HepG2 (cell line): Measurements from ENCODE around the gene QRICH2. TPM values are rescaled to one million over a fixed set of nuclear protein-coding genes. Genes with fewer than 3 reads are reported as not detected.

Experiments used
- ATAC-seq: fragments of 200-7000 bp; cut with Tn5 transposase; 3 replicates; pipeline ENCODE4 v1.9.1; 2020; ENCODE audit warnings: mild to moderate bottlenecking, moderate library complexity
- BruUV-seq: library from RNA; stranded (reverse); fragments of 400-500 nt; replicated peaks from 2 replicates; lab custom pipeline; 2021; lab: Mats Ljungman, UMichigan
- CTCF ChIA-PET: fragments of 300-600 bp; formaldehyde crosslinking; extraction: SDS; loops from one replicate; lab custom pipeline; 2021; ENCODE audit warnings: low total read pairs, inconsistent platforms, low intra/inter-chr PET ratio; lab: Yijun Ruan, JAX
- POLR2A ChIA-PET: fragments of 350-600 bp; sonication (Branson Sonifier 250); formaldehyde crosslinking; loops from one replicate; lab custom pipeline; 2020; ENCODE audit warnings: antibody characterized with exemption, inconsistent platforms; lab: Yijun Ruan, JAX
- DNase-seq: peaks from one replicate; pipeline ENCODE4 v3.0.0-alpha.2; 2015; ENCODE audit warnings: low spot score
- FAIRE-seq: peaks from 3 replicates; lab custom pipeline; 2011; peaks lifted over from hg19 to GRCh38; lab: Jason Lieb, UNC
- H2AFZ ChIP-seq: one replicate; pipeline ENCODE4 v1.6.1; 2011; ENCODE audit warnings: low read length, inconsistent platforms
- H3K27ac ChIP-seq: fragments of 300-600 bp; 3 replicates; pipeline ENCODE4 v1.8.0; 2011; ENCODE audit warnings: mixed run types, mild to moderate bottlenecking, mixed read lengths, low read length, inconsistent platforms; ENCODE audit not compliant: insufficient read depth; ENCODE audit errors: extremely low read length
- H3K27me3 ChIP-seq, 2 experiments: fragments of 200-600 bp in 1 of 2; 2 replicates in 1 of 2; 3 replicates in 1 of 2; pipeline versions ENCODE4 v1.6.0 to v1.8.0; 2011; ENCODE audit warnings: low read length in 2 of 2, mild to moderate bottlenecking in 2 of 2, moderate library complexity in 2 of 2, inconsistent platforms in 1 of 2; ENCODE audit not compliant: insufficient read depth in 2 of 2, control insufficient read depth in 1 of 2
- H3K36me3 ChIP-seq, 2 experiments: fragments of 200-600 bp in 1 of 2; replicated peaks in 1 of 2; 2 replicates in 1 of 2; 3 replicates in 1 of 2; pipeline versions ENCODE4 v1.5.1 to v1.8.0; 2011; ENCODE audit warnings: low read length in 2 of 2, inconsistent platforms in 1 of 2; ENCODE audit not compliant: insufficient read depth in 2 of 2, control insufficient read depth in 1 of 2
- H3K4me1 ChIP-seq: 2 replicates; pipeline ENCODE4 v1.5.1; 2012; ENCODE audit warnings: low read length, inconsistent platforms; ENCODE audit not compliant: insufficient read depth
- H3K4me2 ChIP-seq: 2 replicates; pipeline ENCODE4 v1.6.0; 2011; ENCODE audit warnings: low read depth, low read length, inconsistent platforms
- H3K4me3 ChIP-seq, 3 experiments: fragments of 200-600 bp in 1 of 3; sonication (generic), shearing (Covaris generic) in 1 of 3; replicated peaks in 1 of 3; 2 replicates each; pipeline ENCODE4 v1.5.1; 2011 to 2016; ENCODE audit warnings: low read length in 3 of 3, inconsistent platforms in 2 of 3, low read depth in 2 of 3, mild to moderate bottlenecking in 2 of 3, control low read depth in 1 of 3, mixed read lengths in 1 of 3; ENCODE audit not compliant: insufficient read depth in 1 of 3
- H3K79me2 ChIP-seq: one replicate; pipeline ENCODE4 v1.6.1; 2011; ENCODE audit warnings: low read length, inconsistent platforms; ENCODE audit not compliant: insufficient read depth
- H3K9ac ChIP-seq: 2 replicates; pipeline ENCODE4 v1.6.0; 2011; ENCODE audit warnings: mild to moderate bottlenecking, low read depth, low read length, inconsistent platforms; ENCODE audit not compliant: insufficient read depth
- H3K9me3 ChIP-seq: 2 replicates; pipeline ENCODE4 v1.5.1; 2012; ENCODE audit warnings: mild to moderate bottlenecking, low read length
- H4K20me1 ChIP-seq: 2 replicates; pipeline ENCODE4 v1.6.0; 2011; ENCODE audit warnings: inconsistent platforms, mild to moderate bottlenecking, low read length, moderate library complexity; ENCODE audit not compliant: insufficient read depth
- BCL3 ChIP-seq: sonication (generic); formaldehyde crosslinking; IDR thresholded peaks from 2 replicates; pipeline ENCODE4 v1.5.1; 2020; ENCODE audit warnings: mild to moderate bottlenecking, missing genetic modification reagents, moderate library complexity
- BRCA1 ChIP-seq: sonication (generic); formaldehyde crosslinking; IDR thresholded peaks from 2 replicates; pipeline ENCODE4 v1.4.0; 2020; ENCODE audit warnings: missing genetic modification reagents
- ELF1 ChIP-seq: sonication (generic); formaldehyde crosslinking; IDR thresholded peaks from 2 replicates; pipeline ENCODE4 v1.4.0; 2020; ENCODE audit warnings: missing genetic modification reagents
- EP300 ChIP-seq, 3 experiments: sonication (generic) in 1 of 3; formaldehyde crosslinking in 1 of 3; IDR thresholded peaks; 2 replicates each; pipeline versions ENCODE4 v1.5.1 to v1.6.1; 2011 to 2020; ENCODE audit warnings: low read depth in 2 of 3, low read length in 2 of 3, borderline replicate concordance in 1 of 3, improper control_type of control experiment in 1 of 3, mild to moderate bottlenecking in 1 of 3, missing genetic modification reagents in 1 of 3, moderate library complexity in 1 of 3
- EZH2 ChIP-seq: conservative IDR thresholded peaks from 2 replicates; pipeline ENCODE4 v1.6.1; 2012; ENCODE audit warnings: mild to moderate bottlenecking, low read depth, low read length, moderate library complexity
- GATAD2A ChIP-seq: IDR thresholded peaks from 2 replicates; pipeline ENCODE4 v1.6.1; 2016
- HIVEP1 ChIP-seq: sonication (generic); formaldehyde crosslinking; IDR thresholded peaks from 2 replicates; pipeline ENCODE4 v1.4.0; 2020; ENCODE audit warnings: mild to moderate bottlenecking, missing genetic modification reagents
- HOXA3 ChIP-seq: sonication (generic); formaldehyde crosslinking; IDR thresholded peaks from 2 replicates; pipeline ENCODE4 v1.5.0; 2020; ENCODE audit warnings: missing genetic modification reagents
- IRF9 ChIP-seq: sonication (generic); formaldehyde crosslinking; IDR thresholded peaks from 2 replicates; pipeline ENCODE4 v1.8.0; 2022; ENCODE audit warnings: missing genetic modification reagents, mild to moderate bottlenecking, borderline replicate concordance
- KDM1A ChIP-seq: IDR thresholded peaks from 2 replicates; pipeline ENCODE4 v1.6.1; 2016; ENCODE audit warnings: missing compliant biosample characterization
- PHF21A ChIP-seq: sonication (generic); formaldehyde crosslinking; IDR thresholded peaks from 2 replicates; pipeline ENCODE4 v1.5.0; 2020; ENCODE audit warnings: mild to moderate bottlenecking, missing genetic modification reagents
- SP5 ChIP-seq: IDR thresholded peaks from 2 replicates; pipeline ENCODE4 v1.6.1; 2016; ENCODE audit warnings: low read depth, borderline replicate concordance
- TAF1 ChIP-seq: sonication (generic); formaldehyde crosslinking; IDR thresholded peaks from 2 replicates; pipeline ENCODE4 v1.4.0; 2020; ENCODE audit warnings: missing genetic modification reagents
- ZBED4 ChIP-seq: sonication (generic); formaldehyde crosslinking; IDR thresholded peaks from 2 replicates; pipeline ENCODE4 v1.4.0; 2020; ENCODE audit warnings: missing genetic modification reagents, borderline replicate concordance
- ZNF549 ChIP-seq: sonication (generic); formaldehyde crosslinking; IDR thresholded peaks from 2 replicates; pipeline ENCODE4 v1.5.0; 2020; ENCODE audit warnings: missing genetic modification reagents
- ZNF800 ChIP-seq: sonication (generic); formaldehyde crosslinking; IDR thresholded peaks from 2 replicates; pipeline ENCODE4 v1.4.0; 2020; ENCODE audit warnings: missing genetic modification reagents
- ZNF816 ChIP-seq: sonication (generic); formaldehyde crosslinking; IDR thresholded peaks from 2 replicates; pipeline ENCODE4 v1.8.0; 2022; ENCODE audit warnings: missing genetic modification reagents, mild to moderate bottlenecking, borderline replicate concordance
- WGBS: methylation state at CpG from one replicate; pipeline ENCODE4 v1.1.6; 2017; ENCODE audit warnings: low lambda C conversion rate; 5-methylcytosine and 5-hydroxymethylcytosine counted together
- in situ Hi-C: cut with HindIII; loops from 2 replicates; pipeline ENCODE4 v1.10.0; 2017; ENCODE audit warnings: low pct_unique_long_range_greater_than_20kb; ENCODE audit not compliant: extremely low pct_ligation_motif_present
- intact Hi-C: fragments of 100-400 bp; cut with micrococcal nuclease; formaldehyde crosslinking; loops from one replicate; pipeline ENCODE4 v1.10.0; 2022; ENCODE audit not compliant: unreplicated experiment
- polyA plus RNA-seq, 8 experiments: library from polyadenylated mRNA; depleted of rRNA in 3 of 8; stranded (reverse) in 7 of 8; unstranded in 1 of 8; fragments of >200 nt; fragmentation: Illumina TruSeq in 4 of 8; extraction: Trizol in 4 of 8; gene quantifications; 2 replicates each; pipeline versions ENCODE4 v1.2.1 to v1.2.3, GENCODE V29; 2011 to 2016; ENCODE audit warnings: low read depth in 4 of 8, missing spikeins in 1 of 8, mixed read lengths in 1 of 8; ENCODE audit not compliant: insufficient read depth in 1 of 8
- total RNA-seq, 5 experiments: library from RNA; depleted of rRNA; stranded (reverse); fragments of >200 nt; fragmentation: Illumina TruSeq; extraction: Trizol; gene quantifications; 2 replicates each; pipeline ENCODE4 v1.2.3, GENCODE V29; 2016; ENCODE audit warnings: low read depth in 1 of 5

The QRICH2 gene
- total and polyA plus RNA-seq, 2 of the 13 experiments (the other 11 are each of a cell fraction or from before 2014, with no cell fraction given), result 3.7 to 5.7 TPM

- Histone ChIP-seq H3K36me3 (no peaks in the 10 kb centered on the region), H3K9me3 (no peaks in the 10 kb centered on the region), H2AFZ (no peak overlapping the region), H3K4me3 (peak overlapping the region; percentile 35 to 70 (median 40); a peak in 5 of 6 replicates), H3K27me3 (peaks cover 12 to 52% of the 10 kb centered on the region in 2 experiments; a peak in 4 of 5 replicates), H3K4me2 (peak overlapping the region; percentile 97), H3K4me1 (peaks cover 53% of the 10 kb centered on the region), H3K79me2 (no peaks in the 10 kb centered on the region), H3K9ac (peak overlapping the region; percentile 34; the same call in 1 of the 2 replicates), H3K27ac (no peak overlapping the region), H4K20me1 (no peaks in the 10 kb centered on the region)
- ATAC-seq (no peak; the same call in 2 of the 3 replicates), FAIRE-seq (peak; percentile 43), DNase-seq (peak; percentile 12)
- BruUV-seq, result TSS peak; percentile 80
- in situ Hi-C loops (no loop called here), intact Hi-C loops (no loop called here)
- POLR2A ChIA-PET, result interaction anchor here (0.9 to 1.7 kb wide), 5 partner anchors 11 to 26 kb away, joined by 4 to 6 read pairs (median 5); partner anchors contain the start of gene UBALD2
- CTCF ChIA-PET, result no interaction called here
- 3% methylated on average over 12 of the region's 12 CpGs for WGBS
- TF ChIP-seq KDM1A (CRISPR knock-in tag) (no peak), HOXA3 (CRISPR knock-in tag) (0 out of 2 replicates have a peak, but pooled peaks have one; percentile 12), SP5 (CRISPR knock-in tag) (no peak), ZBED4 (CRISPR knock-in tag) (peak; percentile 82; the same call in 1 of the 2 replicates), TAF1 (CRISPR knock-in tag) (no peak), ELF1 (CRISPR knock-in tag) (no peak), IRF9 (CRISPR knock-in tag) (0 out of 2 replicates have a peak, but pooled peaks have one; percentile 25), HIVEP1 (CRISPR knock-in tag) (0 out of 2 replicates have a peak, but pooled peaks have one; percentile 8), EZH2 (peak; percentile 93; the same call in 1 of the 2 replicates), PHF21A (CRISPR knock-in tag) (peak; percentile 48; the same call in 1 of the 2 replicates), ZNF816 (CRISPR knock-in tag) (no peak), ZNF800 (0 out of 2 replicates have a peak, but pooled peaks have one; percentile 10), BCL3 (CRISPR knock-in tag) (no peak), BRCA1 (CRISPR knock-in tag) (no peak), GATAD2A (CRISPR knock-in tag) (peak; percentile 30; the same call in 1 of the 2 replicates), ZNF549 (CRISPR knock-in tag) (no peak), EP300 (IDR thresholded peaks at IDR 0.05; ENCODE audit: low read depth in 2 of 2, low read length in 2 of 2) (peak in 1 of 2 experiments; percentile 6; a peak in 1 of 4 replicates), EP300 (CRISPR knock-in tag; IDR thresholded peaks at IDR 0.05; ENCODE audit: borderline replicate concordance) (no peak)
Measured at GRCh38 chr17:76241204-76241538, 66.9 kb downstream of the QRICH2 start.
